Measurements from ENCODE around the gene IL1R2. TPM values are rescaled to one million over a fixed set of nuclear protein-coding genes. Genes with fewer than 3 reads are reported as not detected.

IL1R2 gene, protein sequence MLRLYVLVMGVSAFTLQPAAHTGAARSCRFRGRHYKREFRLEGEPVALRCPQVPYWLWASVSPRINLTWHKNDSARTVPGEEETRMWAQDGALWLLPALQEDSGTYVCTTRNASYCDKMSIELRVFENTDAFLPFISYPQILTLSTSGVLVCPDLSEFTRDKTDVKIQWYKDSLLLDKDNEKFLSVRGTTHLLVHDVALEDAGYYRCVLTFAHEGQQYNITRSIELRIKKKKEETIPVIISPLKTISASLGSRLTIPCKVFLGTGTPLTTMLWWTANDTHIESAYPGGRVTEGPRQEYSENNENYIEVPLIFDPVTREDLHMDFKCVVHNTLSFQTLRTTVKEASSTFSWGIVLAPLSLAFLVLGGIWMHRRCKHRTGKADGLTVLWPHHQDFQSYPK
- 10 to 100 TPM in 2 of 4 donors, 1 to 10 TPM in 2; 1.1 to 25.2 (median 10.0) TPM for total RNA-seq

DNA sequence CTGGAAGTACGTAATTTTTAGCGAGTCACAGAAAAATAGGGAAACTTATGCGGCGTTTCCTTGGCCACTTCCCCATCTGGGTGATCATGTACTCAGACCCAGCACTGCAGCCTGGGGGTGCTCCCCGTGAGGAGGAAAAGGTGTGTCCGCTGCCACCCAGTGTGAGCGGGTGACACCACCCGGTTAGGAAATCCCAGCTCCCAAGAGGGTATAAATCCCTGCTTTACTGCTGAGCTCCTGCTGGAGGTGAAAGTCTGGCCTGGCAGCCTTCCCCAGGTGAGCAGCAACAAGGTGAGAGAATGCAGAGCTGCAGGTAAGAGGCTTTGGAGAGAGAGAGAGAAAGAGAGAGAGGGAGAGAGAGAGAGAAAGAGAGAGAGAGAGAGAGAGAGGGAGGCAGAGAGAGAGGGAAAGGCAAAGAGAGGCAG is at the start of gene IL1R2:
IL1R2 (plus strand) TSS at position 240 of the 425 bp plus-strand sequence. CDS start 16,616 bp downstream, outside the sequence.
- ATAC-seq, result no peak
- TF ChIP-seq POLR2AphosphoS5 (IDR thresholded peaks at IDR 0.05) (no peak), EP300 (IDR thresholded peaks at IDR 0.05) (no peak), POLR2A (IDR thresholded peaks at IDR 0.05) (no peak)
- TF ChIP-seq, protein P1, sequence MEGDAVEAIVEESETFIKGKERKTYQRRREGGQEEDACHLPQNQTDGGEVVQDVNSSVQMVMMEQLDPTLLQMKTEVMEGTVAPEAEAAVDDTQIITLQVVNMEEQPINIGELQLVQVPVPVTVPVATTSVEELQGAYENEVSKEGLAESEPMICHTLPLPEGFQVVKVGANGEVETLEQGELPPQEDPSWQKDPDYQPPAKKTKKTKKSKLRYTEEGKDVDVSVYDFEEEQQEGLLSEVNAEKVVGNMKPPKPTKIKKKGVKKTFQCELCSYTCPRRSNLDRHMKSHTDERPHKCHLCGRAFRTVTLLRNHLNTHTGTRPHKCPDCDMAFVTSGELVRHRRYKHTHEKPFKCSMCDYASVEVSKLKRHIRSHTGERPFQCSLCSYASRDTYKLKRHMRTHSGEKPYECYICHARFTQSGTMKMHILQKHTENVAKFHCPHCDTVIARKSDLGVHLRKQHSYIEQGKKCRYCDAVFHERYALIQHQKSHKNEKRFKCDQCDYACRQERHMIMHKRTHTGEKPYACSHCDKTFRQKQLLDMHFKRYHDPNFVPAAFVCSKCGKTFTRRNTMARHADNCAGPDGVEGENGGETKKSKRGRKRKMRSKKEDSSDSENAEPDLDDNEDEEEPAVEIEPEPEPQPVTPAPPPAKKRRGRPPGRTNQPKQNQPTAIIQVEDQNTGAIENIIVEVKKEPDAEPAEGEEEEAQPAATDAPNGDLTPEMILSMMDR (IDR thresholded peaks at IDR 0.05), result no peak
- Histone ChIP-seq H3K27me3 (peaks cover 8% of the 10 kb centered on the region), H3K27ac (no peak within 1 kb of the TSS), H3K36me3 (no peaks in the 10 kb centered on the region), H3K4me3 (no peak within 1 kb of the TSS), H3K4me1 (no peaks in the 10 kb centered on the region), H3K9me3 (no peaks in the 10 kb centered on the region)
- WGBS, 2 donors (ENCODE audit: low coverage in 1 of 2), result 74 to 78% methylated on average over 3 to 4 of the region's 8 CpGs

DNA sequence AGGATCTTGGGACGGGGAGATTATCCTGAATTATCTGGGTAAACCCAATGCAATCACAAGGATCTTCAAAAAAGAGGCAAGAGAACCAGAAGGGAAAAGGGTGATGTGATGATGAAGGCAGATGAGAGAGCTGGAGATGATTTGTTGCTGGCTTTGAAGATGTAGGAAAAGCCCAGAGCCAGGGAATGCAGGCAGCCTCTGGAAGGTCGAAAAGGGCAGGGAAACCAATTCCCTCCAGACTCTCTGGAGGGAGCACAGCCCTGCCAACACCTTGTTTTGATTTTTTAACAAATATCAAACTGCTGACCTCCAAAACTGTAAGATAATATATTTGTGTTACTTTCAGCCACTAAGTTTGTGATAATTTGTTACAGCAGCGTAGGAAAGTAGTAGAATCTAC is 48.9 kb upstream of the IL1R2 start:
- Histone ChIP-seq H3K9me3 (peaks cover 0 to 8% (median 0%) of the 10 kb centered on the region in 3 donors), H3K36me3 (no peaks in the 10 kb centered on the region), H3K27me3 (peaks cover 7% of the 10 kb centered on the region), H3K4me1 (no peaks in the 10 kb centered on the region), H3K4me3 (no peak overlapping the region), H3K27ac (no peak overlapping the region)
- WGBS, 2 donors (ENCODE audit: low coverage in 1 of 2), result 80 to 87% methylated on average over 2 to 3 of the region's 3 CpGs
- TF ChIP-seq POLR2AphosphoS5 (IDR thresholded peaks at IDR 0.05), result no peak
- no peak for TF ChIP-seq EP300 (IDR thresholded peaks at IDR 0.05)
- no peak for TF ChIP-seq POLR2A (IDR thresholded peaks at IDR 0.05)
- TF ChIP-seq, protein P1 (IDR thresholded peaks at IDR 0.05), result no peak
- ATAC-seq, result no peak

DNA sequence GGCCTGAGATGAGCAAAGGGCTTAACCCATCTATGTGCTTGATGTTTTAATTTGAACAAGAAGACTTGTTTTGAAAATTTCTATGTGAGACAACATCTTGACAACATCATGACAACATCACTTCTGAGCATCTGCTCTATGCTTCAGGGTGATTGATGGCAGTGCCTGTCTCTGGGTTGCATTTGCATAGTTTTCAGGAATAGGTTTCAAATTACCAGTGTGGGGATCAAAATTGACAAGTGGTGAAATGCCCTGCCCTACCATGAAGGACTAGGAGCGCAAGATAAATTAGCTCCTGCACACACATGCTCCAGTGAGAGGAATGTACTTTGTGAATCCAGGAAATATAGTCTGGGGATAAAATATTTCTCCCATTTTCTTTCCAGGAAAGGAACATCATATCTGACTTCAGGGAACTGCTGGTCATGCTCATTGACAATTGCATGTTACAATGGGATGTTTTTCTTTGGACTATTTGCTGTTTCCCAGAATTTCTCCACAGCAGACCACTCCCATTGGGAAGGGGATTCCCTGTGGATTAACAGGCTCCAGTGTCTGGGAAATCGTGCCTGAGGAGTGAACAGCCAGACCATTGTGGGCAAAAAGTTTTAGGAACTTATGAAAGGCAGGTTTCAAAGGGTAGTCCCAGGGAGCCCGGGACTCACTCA is 45.3 kb upstream of the IL1R2 start:
- WGBS, 2 donors (ENCODE audit: low coverage in 1 of 2), result 50% methylated on average over 2 of the region's 3 CpGs
- Histone ChIP-seq H3K36me3 (no peaks in the 10 kb centered on the region), H3K4me3 (no peak overlapping the region), H3K4me1 (no peaks in the 10 kb centered on the region), H3K27me3 (peaks cover 7% of the 10 kb centered on the region), H3K9me3 (no peaks in the 10 kb centered on the region), H3K27ac (no peak overlapping the region)
- TF ChIP-seq, protein P1 (IDR thresholded peaks at IDR 0.05), result no peak
- TF ChIP-seq POLR2A (IDR thresholded peaks at IDR 0.05) (no peak), POLR2AphosphoS5 (IDR thresholded peaks at IDR 0.05) (no peak), EP300 (IDR thresholded peaks at IDR 0.05) (no peak)
- ATAC-seq, result no peak

DNA sequence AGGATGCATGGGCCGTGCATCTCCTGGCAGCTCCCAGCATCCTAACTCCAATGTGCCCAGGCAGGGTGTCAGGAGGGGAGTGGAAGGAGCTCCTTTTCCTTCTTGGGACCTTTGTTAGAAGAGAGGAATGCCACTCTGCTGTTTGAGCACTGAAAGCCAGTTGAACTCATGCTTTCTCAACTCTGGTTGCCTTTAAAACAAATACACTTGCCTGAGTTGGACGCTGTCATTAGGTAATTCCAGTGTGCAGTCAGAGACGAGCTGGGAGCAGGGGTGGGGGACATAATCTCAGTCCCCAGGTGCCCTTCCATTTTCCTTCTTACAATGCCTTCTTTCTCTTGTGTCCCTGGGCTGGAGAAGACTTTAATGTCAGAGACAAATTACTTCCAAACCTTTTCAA is 44.4 kb upstream of the IL1R2 start:
- WGBS, 2 donors (ENCODE audit: low coverage in 1 of 2), result 78 to 88% methylated on average over 1 to 3 of the region's 3 CpGs
- Histone ChIP-seq H3K27ac (no peak overlapping the region), H3K4me1 (no peaks in the 10 kb centered on the region), H3K9me3 (no peaks in the 10 kb centered on the region), H3K27me3 (peaks cover 7% of the 10 kb centered on the region), H3K36me3 (no peaks in the 10 kb centered on the region), H3K4me3 (no peak overlapping the region)
- ATAC-seq, result no peak
- no peak for TF ChIP-seq POLR2A (IDR thresholded peaks at IDR 0.05)
- no peak for TF ChIP-seq POLR2AphosphoS5 (IDR thresholded peaks at IDR 0.05)
- TF ChIP-seq EP300 (IDR thresholded peaks at IDR 0.05), result no peak
- TF ChIP-seq, protein P1 (IDR thresholded peaks at IDR 0.05), result no peak
